Measurements from ENCODE around the gene XYLT2. TPM values are rescaled to one million over a fixed set of nuclear protein-coding genes. Genes with fewer than 3 reads are reported as not detected.
"Not testable (repeated sequence)": the region's sequence is repeated elsewhere in the genome, so short reads cannot be mapped to it uniquely, and the experiment has no call there.

The XYLT2 gene
- total RNA-seq, 1 experiment from 2014 or later, result 28.5 TPM

- intact Hi-C loops (cut with micrococcal nuclease; ENCODE audit: unreplicated experiment) (no loop called here), in situ Hi-C loops (cut with HindIII; ENCODE audit: low pct_unique_long_range_greater_than_20kb, low sequenced_read_pairs) (no loop called here)
- ATAC-seq (no peak), DNase-seq (ENCODE audit: low read depth, low spot score) (no peak)
- H3K9me3 ChIP-seq (ENCODE audit: control insufficient read depth, insufficient read depth, low read depth, low read length), result no peaks in the 10 kb centered on the region
- BruUV-seq (replicated peaks), result no TSS peak
- no peaks in the 10 kb centered on the region for H3K36me3 ChIP-seq (ENCODE audit: control insufficient read depth, insufficient read depth, low read length)
- TF ChIP-seq POLR2AphosphoS5 (IDR thresholded peaks at IDR 0.05; ENCODE audit: low read depth, low read length) (no peak), SIN3A (IDR thresholded peaks at IDR 0.05; ENCODE audit: borderline replicate concordance, insufficient read depth, low read depth, low read length) (no peak), TCF7L2 (IDR thresholded peaks at IDR 0.05; ENCODE audit: low read depth, low read length) (no peak)
- TF ChIP-seq, protein P1, sequence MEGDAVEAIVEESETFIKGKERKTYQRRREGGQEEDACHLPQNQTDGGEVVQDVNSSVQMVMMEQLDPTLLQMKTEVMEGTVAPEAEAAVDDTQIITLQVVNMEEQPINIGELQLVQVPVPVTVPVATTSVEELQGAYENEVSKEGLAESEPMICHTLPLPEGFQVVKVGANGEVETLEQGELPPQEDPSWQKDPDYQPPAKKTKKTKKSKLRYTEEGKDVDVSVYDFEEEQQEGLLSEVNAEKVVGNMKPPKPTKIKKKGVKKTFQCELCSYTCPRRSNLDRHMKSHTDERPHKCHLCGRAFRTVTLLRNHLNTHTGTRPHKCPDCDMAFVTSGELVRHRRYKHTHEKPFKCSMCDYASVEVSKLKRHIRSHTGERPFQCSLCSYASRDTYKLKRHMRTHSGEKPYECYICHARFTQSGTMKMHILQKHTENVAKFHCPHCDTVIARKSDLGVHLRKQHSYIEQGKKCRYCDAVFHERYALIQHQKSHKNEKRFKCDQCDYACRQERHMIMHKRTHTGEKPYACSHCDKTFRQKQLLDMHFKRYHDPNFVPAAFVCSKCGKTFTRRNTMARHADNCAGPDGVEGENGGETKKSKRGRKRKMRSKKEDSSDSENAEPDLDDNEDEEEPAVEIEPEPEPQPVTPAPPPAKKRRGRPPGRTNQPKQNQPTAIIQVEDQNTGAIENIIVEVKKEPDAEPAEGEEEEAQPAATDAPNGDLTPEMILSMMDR (IDR thresholded peaks at IDR 0.05), result no peak
- TF ChIP-seq, protein P2, sequence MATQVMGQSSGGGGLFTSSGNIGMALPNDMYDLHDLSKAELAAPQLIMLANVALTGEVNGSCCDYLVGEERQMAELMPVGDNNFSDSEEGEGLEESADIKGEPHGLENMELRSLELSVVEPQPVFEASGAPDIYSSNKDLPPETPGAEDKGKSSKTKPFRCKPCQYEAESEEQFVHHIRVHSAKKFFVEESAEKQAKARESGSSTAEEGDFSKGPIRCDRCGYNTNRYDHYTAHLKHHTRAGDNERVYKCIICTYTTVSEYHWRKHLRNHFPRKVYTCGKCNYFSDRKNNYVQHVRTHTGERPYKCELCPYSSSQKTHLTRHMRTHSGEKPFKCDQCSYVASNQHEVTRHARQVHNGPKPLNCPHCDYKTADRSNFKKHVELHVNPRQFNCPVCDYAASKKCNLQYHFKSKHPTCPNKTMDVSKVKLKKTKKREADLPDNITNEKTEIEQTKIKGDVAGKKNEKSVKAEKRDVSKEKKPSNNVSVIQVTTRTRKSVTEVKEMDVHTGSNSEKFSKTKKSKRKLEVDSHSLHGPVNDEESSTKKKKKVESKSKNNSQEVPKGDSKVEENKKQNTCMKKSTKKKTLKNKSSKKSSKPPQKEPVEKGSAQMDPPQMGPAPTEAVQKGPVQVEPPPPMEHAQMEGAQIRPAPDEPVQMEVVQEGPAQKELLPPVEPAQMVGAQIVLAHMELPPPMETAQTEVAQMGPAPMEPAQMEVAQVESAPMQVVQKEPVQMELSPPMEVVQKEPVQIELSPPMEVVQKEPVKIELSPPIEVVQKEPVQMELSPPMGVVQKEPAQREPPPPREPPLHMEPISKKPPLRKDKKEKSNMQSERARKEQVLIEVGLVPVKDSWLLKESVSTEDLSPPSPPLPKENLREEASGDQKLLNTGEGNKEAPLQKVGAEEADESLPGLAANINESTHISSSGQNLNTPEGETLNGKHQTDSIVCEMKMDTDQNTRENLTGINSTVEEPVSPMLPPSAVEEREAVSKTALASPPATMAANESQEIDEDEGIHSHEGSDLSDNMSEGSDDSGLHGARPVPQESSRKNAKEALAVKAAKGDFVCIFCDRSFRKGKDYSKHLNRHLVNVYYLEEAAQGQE (IDR thresholded peaks at IDR 0.05; ENCODE audit: insufficient read depth in 1 of 2, low read depth in 2 of 2, low read length in 1 of 2), result no peak
- H3K27ac ChIP-seq (ENCODE audit: low read length), result no peak overlapping the region
- no peak overlapping the region for H3K4me3 ChIP-seq (ENCODE audit: low read depth in 2 of 2, low read length in 2 of 2)
- ChIA-PET POLR2A (interaction anchor here (0.6 kb wide), 1 partner anchor 17 kb away, joined by 4 read pairs; no protein-coding TSS in a partner anchor), CTCF (no interaction called here)
- no peaks in the 10 kb centered on the region for H3K4me1 ChIP-seq (ENCODE audit: control insufficient read depth, insufficient read depth, low read length)
- peaks cover 4% of the 10 kb centered on the region; the same call in 1 of the 2 replicates for H3K27me3 ChIP-seq (ENCODE audit: control insufficient read depth, insufficient read depth, low read length)
These were observed 31.4 kb upstream of the XYLT2 start for GRCh38 chr17:50314456-50315011.

- no peaks in the 10 kb centered on the region for H3K9me3 ChIP-seq (ENCODE audit: control insufficient read depth, insufficient read depth, low read depth, low read length)
- intact Hi-C loops (cut with micrococcal nuclease; ENCODE audit: unreplicated experiment), result no loop called here
- H3K4me1 ChIP-seq (ENCODE audit: control insufficient read depth, insufficient read depth, low read length), result no peaks in the 10 kb centered on the region
- DNase-seq (ENCODE audit: low read depth, low spot score) (no peak), ATAC-seq (no peak)
- no peak overlapping the region for H3K4me3 ChIP-seq (ENCODE audit: low read depth in 2 of 2, low read length in 2 of 2)
- TF ChIP-seq, protein P2 (IDR thresholded peaks at IDR 0.05; ENCODE audit: insufficient read depth in 1 of 2, low read depth in 2 of 2, low read length in 1 of 2), result no peak
- in situ Hi-C loops (cut with HindIII; ENCODE audit: low pct_unique_long_range_greater_than_20kb, low sequenced_read_pairs), result no loop called here
- H3K36me3 ChIP-seq (ENCODE audit: control insufficient read depth, insufficient read depth, low read length), result no peaks in the 10 kb centered on the region
- CTCF ChIA-PET, result interaction anchor here (0.6 to 1.4 kb wide), 5 partner anchors 15 to 222 kb away, joined by 3 to 6 read pairs (median 4); no protein-coding TSS in a partner anchor
- H3K27me3 ChIP-seq (ENCODE audit: control insufficient read depth, insufficient read depth, low read length), result peaks cover 4% of the 10 kb centered on the region; the same call in 1 of the 2 replicates
- POLR2A ChIA-PET, result no interaction called here
- H3K27ac ChIP-seq (ENCODE audit: low read length), result no peak overlapping the region
- BruUV-seq (replicated peaks), result no TSS peak
These were observed 29.8 kb upstream of the XYLT2 start for GRCh38 chr17:50316016-50316587.

GRCh38 chr17:50316660-50317059 is 29.3 kb upstream of the XYLT2 start:
- H3K4me3 ChIP-seq (ENCODE audit: low read depth in 2 of 2, low read length in 2 of 2); H3K9me3 ChIP-seq (ENCODE audit: control insufficient read depth, insufficient read depth, low read depth, low read length); BruUV-seq (replicated peaks); POLR2A ChIA-PET; H3K36me3 ChIP-seq (ENCODE audit: control insufficient read depth, insufficient read depth, low read length); H3K4me1 ChIP-seq (ENCODE audit: control insufficient read depth, insufficient read depth, low read length); ATAC-seq; DNase-seq (ENCODE audit: low read depth, low spot score); intact Hi-C loops (cut with micrococcal nuclease; ENCODE audit: unreplicated experiment); H3K27ac ChIP-seq (ENCODE audit: low read length); in situ Hi-C loops (cut with HindIII; ENCODE audit: low pct_unique_long_range_greater_than_20kb, low sequenced_read_pairs); H3K27me3 ChIP-seq (ENCODE audit: control insufficient read depth, insufficient read depth, low read length): not testable (repeated sequence)
- CTCF ChIA-PET, result interaction anchor here (0.6 to 1.4 kb wide), 6 partner anchors 12 to 223 kb away, joined by 3 to 6 read pairs (median 4); no protein-coding TSS in a partner anchor

Measured in Panc1 (cell line).